PC-9 (cell line): ENCODE results near the gene E4F1.

Experiments
- EZH2 ChIP-seq: fragments of 200-600 bp; sonication (generic); IDR thresholded peaks from 2 replicates; pipeline ENCODE4 v1.8.0; 2017; ENCODE audit warnings: antibody characterized with exemption, low read depth
- TF ChIP-seq, protein P1 (sequence below): fragments of 200-600 bp; sonication (generic); conservative IDR thresholded peaks from 2 replicates; pipeline ENCODE4 v1.6.1; 2017; ENCODE audit warnings: mixed run types, antibody characterized with exemption, mild to moderate bottlenecking, moderate library complexity

DNA sequence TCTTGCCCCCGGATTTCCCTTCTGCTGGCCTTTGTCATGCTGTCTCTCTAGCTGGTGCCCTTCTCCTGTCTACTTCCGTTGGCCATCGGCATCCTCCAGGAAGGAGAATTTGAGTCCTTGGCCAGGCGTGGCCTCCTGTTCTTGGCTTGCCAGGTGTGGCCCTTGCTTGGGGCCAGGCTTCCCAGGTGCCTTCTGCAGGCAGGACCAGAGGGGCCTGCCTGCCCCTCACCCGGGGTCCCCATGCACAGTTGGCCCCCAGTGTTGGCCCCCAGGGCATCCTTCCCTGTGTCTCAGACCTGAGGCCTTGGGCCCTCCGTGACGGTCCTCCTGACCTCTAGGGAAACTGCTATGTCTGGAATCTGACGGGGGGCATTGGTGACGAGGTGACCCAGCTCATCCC is 15.5 kb upstream of the E4F1 start:
- TF ChIP-seq, protein P1, sequence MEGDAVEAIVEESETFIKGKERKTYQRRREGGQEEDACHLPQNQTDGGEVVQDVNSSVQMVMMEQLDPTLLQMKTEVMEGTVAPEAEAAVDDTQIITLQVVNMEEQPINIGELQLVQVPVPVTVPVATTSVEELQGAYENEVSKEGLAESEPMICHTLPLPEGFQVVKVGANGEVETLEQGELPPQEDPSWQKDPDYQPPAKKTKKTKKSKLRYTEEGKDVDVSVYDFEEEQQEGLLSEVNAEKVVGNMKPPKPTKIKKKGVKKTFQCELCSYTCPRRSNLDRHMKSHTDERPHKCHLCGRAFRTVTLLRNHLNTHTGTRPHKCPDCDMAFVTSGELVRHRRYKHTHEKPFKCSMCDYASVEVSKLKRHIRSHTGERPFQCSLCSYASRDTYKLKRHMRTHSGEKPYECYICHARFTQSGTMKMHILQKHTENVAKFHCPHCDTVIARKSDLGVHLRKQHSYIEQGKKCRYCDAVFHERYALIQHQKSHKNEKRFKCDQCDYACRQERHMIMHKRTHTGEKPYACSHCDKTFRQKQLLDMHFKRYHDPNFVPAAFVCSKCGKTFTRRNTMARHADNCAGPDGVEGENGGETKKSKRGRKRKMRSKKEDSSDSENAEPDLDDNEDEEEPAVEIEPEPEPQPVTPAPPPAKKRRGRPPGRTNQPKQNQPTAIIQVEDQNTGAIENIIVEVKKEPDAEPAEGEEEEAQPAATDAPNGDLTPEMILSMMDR = no peak
- no peak for TF ChIP-seq EZH2
